ENCODE results near the gene ATP6V1B1. TPM values are rescaled to one million over a fixed set of nuclear protein-coding genes. Genes with fewer than 3 reads are reported as not detected.

The ATP6V1B1 gene
- total and polyA plus RNA-seq, 2 of the 13 experiments (the other 11 are each of a cell fraction or from before 2014, with no cell fraction given): 0.58 to 1.6 TPM

GRCh38 chr2:70921031-70921430 is 14.7 kb upstream of the ATP6V1B1 start:
- POLR2A ChIA-PET: no interaction called here
- Histone ChIP-seq H3K27me3 (ENCODE audit: control insufficient read depth in 1 of 2, insufficient read depth in 2 of 2, low read length in 2 of 2) (no peaks in the 10 kb centered on the region), H3K79me2 (ENCODE audit: insufficient read depth, low read length) (no peaks in the 10 kb centered on the region), H3K4me1 (ENCODE audit: insufficient read depth, low read length) (peaks cover 22% of the 10 kb centered on the region), H3K27ac (ENCODE audit: extremely low read length, insufficient read depth, low read length) (no peak overlapping the region), H3K4me3 (replicated peaks in 1 of 3; ENCODE audit: insufficient read depth in 1 of 3, low read depth in 2 of 3, low read length in 3 of 3) (no peak overlapping the region), H3K36me3 (replicated peaks in 1 of 2; ENCODE audit: control insufficient read depth in 1 of 2, insufficient read depth in 2 of 2, low read length in 2 of 2) (no peaks in the 10 kb centered on the region), H3K9ac (ENCODE audit: insufficient read depth, low read depth, low read length) (no peak overlapping the region), H2AFZ (ENCODE audit: low read length) (no peak overlapping the region), H3K9me3 (ENCODE audit: low read length) (no peaks in the 10 kb centered on the region), H3K4me2 (ENCODE audit: low read depth, low read length) (no peak overlapping the region), H4K20me1 (ENCODE audit: insufficient read depth, low read length) (no peaks in the 10 kb centered on the region)
- ATAC-seq (no peak), FAIRE-seq (no peak), DNase-seq (ENCODE audit: low spot score) (no peak)
- intact Hi-C loops (cut with micrococcal nuclease; ENCODE audit: unreplicated experiment) (loop anchor here (2.0 kb wide), 2 partner anchors 26 to 132 kb away; no protein-coding TSS in a partner anchor), in situ Hi-C loops (cut with HindIII; ENCODE audit: extremely low pct_ligation_motif_present, low pct_unique_long_range_greater_than_20kb) (loop anchor here (5.0 kb wide), 1 partner anchor 49 kb away; no protein-coding TSS in a partner anchor)
- BruUV-seq (replicated peaks): no TSS peak
- CTCF ChIA-PET (ENCODE audit: low intra/inter-chr PET ratio, low total read pairs): interaction anchor here (1.6 to 7.1 kb wide), 2 partner anchors 26 to 50 kb away, joined by 5 to 124 read pairs; no protein-coding TSS in a partner anchor
- 77% methylated on average over 12 of the region's 12 CpGs for WGBS (ENCODE audit: low lambda C conversion rate)
- TF ChIP-seq NCOA5 (CRISPR knock-in tag; IDR thresholded peaks at IDR 0.05) (no peak), ZBTB33 (CRISPR knock-in tag; IDR thresholded peaks at IDR 0.05) (peak; percentile 35; the same call in 1 of the 2 replicates), ZUFSP (CRISPR knock-in tag; IDR thresholded peaks at IDR 0.05; ENCODE audit: borderline replicate concordance) (no peak), ZNF720 (CRISPR knock-in tag; IDR thresholded peaks at IDR 0.05) (no peak), ZNF768 (CRISPR knock-in tag; IDR thresholded peaks at IDR 0.05) (0 out of 2 replicates have a peak, but pooled peaks have one; percentile 13)

Data from HepG2 (cell line).